Epidermal melanocyte (primary cell): Measurements from ENCODE around the gene RAB3IP.
"Not testable (repeated sequence)": the region's sequence is repeated elsewhere in the genome, so short reads cannot be mapped to it uniquely, and the experiment has no call there.

Source experiments
- DNase-seq: peaks from one replicate; pipeline ENCODE4 v3.0.0; 2011; ENCODE audit warnings: low spot score; ENCODE audit not compliant: insufficient read length

RAB3IP gene

GRCh38 chr12:69834576-69834975, 95.9 kb downstream of the RAB3IP start:
- no peak for DNase-seq

GRCh38 chr12:69835081-69835480, 96.4 kb downstream of the RAB3IP start:
- DNase-seq: no peak

DNA sequence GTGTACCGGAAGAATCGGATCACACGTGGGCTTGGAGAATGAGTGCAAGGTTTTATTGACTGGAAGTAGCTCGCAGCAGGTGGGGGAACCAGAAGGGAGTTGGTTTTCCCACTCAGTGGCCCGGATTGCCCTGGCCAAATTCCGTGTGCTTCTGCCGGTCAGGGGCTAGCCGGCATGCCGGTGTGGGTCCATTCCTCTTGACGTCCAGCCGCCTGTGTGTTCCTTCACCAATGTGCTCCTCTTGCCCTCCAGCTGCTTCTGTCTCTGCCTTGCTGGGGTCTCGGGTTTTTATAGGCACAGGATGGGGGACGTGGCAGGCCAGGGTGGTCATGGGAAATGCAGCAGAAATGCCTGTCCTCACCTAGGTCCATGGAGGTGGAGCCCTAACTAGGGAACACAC, 97.4 kb downstream of the RAB3IP start:
- DNase-seq: no peak

DNA sequence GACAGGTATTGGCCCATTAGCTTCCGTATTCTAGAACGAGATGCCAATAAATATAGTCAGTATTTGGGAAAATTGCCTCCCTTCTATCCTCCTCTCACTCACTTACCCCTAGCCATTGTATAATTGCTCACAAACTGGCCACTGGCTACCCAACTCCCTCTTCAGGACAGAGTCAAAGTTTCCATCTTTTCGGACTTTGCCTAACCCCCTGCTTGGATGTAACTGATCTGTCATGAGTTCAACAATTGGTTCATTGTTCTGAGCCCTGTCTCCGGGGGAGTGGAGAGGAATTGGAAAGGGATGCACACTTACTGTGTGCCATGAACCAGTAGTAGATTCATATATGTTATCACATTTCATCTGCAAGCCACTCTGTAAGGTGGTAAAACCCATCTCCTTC, 98.5 kb downstream of the RAB3IP start:
- no peak for DNase-seq

- DNase-seq: no peak
These were observed 99.2 kb downstream of the RAB3IP start for GRCh38 chr12:69837657-69838415.

- no peak for DNase-seq
These were observed 102.1 kb downstream of the RAB3IP start for GRCh38 chr12:69840727-69841126.

GRCh38 chr12:69843608-69844007, 104.9 kb downstream of the RAB3IP start:
- DNase-seq: no peak

DNA sequence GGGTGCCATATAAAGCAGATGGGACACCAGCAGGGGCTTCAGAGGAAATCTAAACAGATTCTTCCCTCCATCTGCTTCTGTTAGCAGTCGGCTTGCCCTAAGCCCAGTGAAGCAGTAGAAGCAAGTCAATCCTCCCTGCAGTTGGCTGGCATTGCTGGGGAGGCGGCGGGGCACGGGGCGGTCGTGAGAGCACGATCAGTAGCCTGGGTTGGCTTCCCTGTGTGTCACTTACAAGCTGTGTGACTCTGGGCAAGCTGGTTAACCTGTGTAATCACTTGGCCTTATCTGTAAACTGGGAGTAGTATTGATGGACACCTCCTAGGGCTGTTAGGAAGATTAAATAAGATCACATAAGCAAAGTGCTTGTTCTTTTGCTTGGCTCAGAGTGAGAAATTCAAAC, 105.8 kb downstream of the RAB3IP start:
- DNase-seq: no peak

- no peak for DNase-seq
These were observed 106.2 kb downstream of the RAB3IP start for GRCh38 chr12:69844836-69845235.

DNA sequence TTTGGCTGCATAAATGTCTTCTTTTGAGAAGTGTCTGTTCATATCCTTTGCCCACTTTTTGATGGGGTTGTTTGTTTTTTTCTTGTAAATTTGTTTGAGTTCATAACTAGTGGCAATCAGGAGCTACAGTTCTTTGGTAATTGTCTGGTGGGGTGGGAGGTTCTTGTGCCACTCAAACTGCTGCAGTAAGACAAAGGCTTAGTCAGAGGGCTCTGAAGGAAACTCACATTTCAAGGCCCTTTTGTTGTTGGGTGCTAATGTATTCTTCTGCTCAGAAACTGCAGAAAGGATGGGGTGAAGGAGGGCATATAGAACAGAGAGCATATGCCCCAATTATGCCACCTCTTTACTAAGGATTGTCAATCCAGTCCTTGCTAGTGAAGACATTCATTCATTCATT, 108.3 kb downstream of the RAB3IP start:
- DNase-seq: no peak

DNA sequence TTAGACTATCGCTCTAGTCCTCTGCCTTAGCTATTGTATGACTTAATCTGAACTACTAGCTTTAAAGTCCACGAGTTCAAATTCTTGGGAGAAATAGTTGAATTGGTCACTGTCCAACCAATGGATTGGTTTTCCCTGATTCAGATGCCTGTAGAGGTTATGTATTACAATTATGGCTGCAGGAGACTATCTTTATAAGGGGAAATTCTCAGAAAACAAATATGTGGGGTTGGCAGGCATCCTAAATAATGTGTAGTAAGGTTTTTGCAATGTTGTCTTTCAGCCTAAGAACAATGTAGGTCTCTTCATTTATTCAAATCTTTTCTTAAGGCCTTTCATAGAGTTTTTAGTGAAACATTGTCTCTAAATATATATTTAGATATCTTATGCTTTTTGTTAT, 113.3 kb downstream of the RAB3IP start:
- DNase-seq: no peak

DNA sequence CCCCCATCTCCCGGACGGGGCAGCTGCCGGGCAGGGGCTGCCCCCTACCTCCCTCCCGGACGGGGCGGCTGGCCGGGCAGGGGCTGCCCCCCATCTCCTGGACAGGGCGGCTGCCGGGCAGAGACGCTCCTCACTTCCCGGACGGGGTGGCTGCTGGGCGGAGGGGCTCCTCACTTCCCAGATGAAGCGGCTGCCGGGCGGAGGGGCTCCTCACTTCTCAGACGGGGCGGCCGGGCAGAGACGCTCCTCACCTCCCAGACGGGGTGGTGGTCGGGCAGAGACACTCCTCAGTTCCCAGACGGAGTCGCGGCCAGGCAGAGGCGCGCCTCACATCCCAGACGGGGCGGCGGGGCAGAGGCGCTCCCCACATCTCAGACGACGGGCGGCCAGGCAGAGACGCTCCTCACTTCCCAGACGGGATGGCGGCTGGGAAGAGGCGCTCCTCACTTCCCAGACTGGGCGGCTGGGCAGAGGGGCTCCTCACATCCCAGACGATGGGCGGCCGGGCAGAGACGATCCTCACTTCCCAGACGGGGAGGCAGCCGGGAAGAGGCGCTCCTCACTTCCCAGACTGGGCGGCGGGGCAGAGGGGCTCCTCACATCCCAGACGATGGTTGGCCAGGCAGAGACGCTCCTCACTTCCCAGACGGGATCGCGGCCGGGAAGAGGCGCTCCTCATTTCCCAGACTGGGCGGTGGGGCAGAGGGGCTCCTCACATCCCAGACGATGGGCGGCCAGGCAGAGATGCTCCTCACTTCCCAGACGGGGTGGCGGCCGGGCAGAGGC, 114.7 kb downstream of the RAB3IP start:
- not testable (repeated sequence) for DNase-seq

GRCh38 chr12:69866698-69867097, 128.0 kb downstream of the RAB3IP start:
- DNase-seq: no peak

DNA sequence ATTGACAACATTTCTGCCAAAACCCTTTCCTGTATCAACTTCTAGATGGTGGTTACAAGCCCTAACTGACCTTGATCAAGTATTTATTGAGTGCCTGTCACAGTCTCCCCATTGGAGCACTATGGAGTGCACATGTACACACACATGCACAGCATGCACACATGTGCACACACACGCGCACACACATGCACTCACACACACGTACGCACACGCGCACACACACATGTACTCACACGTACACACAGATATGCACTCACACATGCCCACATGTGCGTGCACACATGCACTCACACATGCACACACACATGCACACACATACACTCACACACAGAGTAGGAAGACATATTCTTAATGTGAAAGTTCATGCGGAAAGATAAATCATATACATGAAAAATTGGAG, 130.0 kb downstream of the RAB3IP start:
- no peak for DNase-seq

DNA sequence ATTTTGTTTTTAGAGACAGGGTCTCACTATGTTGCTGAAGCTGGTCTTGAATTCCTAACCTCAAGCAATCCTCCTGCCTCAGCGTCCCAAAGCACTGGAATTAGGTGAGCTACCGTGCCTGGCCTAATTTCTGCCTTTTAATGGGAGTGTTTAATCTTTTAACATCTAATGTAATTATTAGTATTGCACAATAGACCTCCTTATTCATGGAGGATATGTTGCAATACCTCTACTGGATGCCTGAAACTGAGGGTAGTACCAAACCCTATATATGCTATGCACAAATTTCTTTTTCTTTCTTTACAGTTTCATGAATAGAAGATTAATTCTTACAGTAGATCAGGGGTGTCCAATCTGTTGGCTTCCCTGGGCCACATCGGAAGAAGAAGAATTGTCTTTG, 134.1 kb downstream of the RAB3IP start:
- DNase-seq: no peak
